OCI-LY1 (cell line): ENCODE results near the gene GPR6.

Experiments used
- CTCF ChIP-seq: fragments of 200-600 bp; sonication (generic), shearing (Covaris generic); IDR thresholded peaks from 2 replicates; pipeline ENCODE4 v1.5.1; 2017; ENCODE audit warnings: mild to moderate bottlenecking, antibody characterized with exemption, low read length, moderate library complexity, mixed read lengths
- EZH2 ChIP-seq: fragments of 200-600 bp; sonication (generic), shearing (Covaris generic); IDR thresholded peaks from 2 replicates; pipeline ENCODE4 v1.8.0; 2017; ENCODE audit warnings: borderline replicate concordance, mixed run types, mild to moderate bottlenecking, antibody characterized with exemption, low read length, moderate library complexity, mixed read lengths

GRCh38 chr6:109955491-109955890 is 22.6 kb upstream of the GPR6 start:
- no peak for TF ChIP-seq CTCF
- no peak for TF ChIP-seq EZH2
